C4-2B (cell line): Measurements from ENCODE around the gene ZC4H2.

ENCODE experiments used
- CTCF ChIP-seq: fragments of 450-650 bp; conservative IDR thresholded peaks from 2 replicates; pipeline ENCODE4 v1.5.1; 2017; ENCODE audit warnings: mild to moderate bottlenecking
- ZFX ChIP-seq: fragments of 450-650 bp; IDR thresholded peaks from 2 replicates; pipeline ENCODE4 v1.6.1; 2017

GRCh38 chrX:64996805-64997204 is 20.6 kb upstream of the ZC4H2 start:
- TF ChIP-seq CTCF: no peak
- no peak for TF ChIP-seq ZFX
